Stimulated activated CD8-positive, alpha-beta memory T cell treated with anti-CD3 and anti-CD28 coated beads, Interleukin-12 subunit alpha, Interleukin-12 subunit beta, amount 100 ng/mL, for 24 hours (primary cell): ENCODE data around the gene IL16.

Experiments
- DNase-seq: peaks from one replicate; pipeline ENCODE4 v3.0.0-alpha.2; 2020; ENCODE audit errors: extremely low read depth

Gene IL16

DNA sequence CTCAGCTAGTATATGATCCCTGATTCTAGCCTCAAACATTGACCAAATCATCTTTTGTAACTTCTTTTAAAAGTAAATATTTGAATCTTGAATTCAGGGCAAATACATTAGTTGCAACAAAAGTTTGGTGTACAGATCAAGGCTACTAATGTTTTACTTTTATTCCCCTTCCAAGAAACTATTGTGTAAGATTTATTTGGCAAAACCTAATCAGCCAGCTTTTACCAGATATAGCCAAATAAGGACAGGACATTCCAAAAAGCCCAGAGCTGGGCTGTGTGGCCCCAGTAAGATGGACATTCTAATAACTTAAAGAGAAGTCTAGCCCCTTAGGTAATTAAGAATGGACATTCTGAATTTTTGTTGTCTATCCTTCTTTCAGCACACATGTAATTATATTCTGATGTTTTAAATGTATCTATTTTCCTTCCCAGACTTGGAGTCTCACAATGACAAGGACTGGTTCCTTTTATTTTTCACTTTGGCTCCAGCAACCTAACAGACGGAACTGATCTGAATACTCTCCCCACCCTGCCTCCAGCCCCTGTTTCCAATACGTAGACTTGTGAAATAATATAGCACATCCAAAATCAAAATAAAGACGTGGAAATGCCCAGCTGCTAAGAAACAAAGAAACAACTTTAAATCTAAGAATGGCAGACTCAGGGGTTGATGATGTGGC, 79.2 kb downstream of the IL16 start:
- no peak for DNase-seq

DNA sequence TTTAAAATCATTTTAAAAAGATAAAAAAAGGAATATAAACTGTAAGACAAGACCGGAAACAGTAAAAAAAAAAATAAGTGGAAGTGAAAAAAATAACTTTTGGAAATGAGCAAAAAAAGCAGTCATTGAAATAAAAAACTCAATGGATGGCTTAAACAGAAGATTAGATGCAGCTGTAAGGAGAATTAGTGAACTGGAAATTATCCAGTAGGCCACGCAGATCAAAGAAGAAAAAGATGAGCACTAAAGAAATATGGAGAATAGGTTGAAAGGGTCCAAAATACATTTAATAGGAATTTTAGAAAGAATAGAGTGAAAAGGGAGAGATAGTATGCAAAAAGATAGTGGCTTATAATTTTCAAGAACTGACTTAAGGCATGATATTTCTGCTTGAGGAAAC, 80.3 kb downstream of the IL16 start:
- DNase-seq = no peak

GRCh38 chr15:81277851-81278250, 81.2 kb downstream of the IL16 start:
- no peak for DNase-seq

DNA sequence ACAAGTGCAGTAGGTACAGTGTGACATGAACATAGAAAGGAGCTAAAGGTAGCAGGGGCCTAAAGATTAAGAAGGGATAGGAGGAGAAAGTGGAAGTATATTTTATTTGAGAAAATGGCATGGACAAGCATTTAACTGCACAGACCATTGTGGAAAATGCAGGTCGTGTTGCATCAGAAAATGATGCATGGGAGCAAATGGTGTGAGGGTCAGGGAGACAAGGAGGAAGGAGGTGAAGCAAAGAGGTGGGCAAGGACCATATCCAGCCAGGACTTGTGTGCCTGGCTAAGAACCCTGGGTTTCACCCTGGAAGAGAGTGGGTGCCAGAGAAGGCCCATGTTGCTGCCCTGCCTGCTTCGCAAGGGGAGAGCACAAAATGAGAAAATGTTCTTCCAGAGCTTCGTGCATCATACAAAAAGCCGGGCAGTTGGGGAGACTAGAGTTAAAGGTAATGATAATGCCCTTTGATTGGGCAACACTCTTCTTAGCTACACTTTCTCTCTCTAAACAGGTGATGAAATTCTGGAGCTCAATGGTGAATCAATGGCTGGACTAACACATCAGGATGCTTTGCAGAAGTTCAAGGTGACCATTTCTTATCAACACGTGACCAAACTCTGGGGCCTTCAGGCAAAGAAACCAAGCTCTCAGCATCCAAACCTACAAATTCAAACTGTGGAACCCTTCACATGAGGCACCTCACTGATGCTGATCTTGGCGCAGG, 81.8 kb downstream of the IL16 start:
- DNase-seq = no peak

DNA sequence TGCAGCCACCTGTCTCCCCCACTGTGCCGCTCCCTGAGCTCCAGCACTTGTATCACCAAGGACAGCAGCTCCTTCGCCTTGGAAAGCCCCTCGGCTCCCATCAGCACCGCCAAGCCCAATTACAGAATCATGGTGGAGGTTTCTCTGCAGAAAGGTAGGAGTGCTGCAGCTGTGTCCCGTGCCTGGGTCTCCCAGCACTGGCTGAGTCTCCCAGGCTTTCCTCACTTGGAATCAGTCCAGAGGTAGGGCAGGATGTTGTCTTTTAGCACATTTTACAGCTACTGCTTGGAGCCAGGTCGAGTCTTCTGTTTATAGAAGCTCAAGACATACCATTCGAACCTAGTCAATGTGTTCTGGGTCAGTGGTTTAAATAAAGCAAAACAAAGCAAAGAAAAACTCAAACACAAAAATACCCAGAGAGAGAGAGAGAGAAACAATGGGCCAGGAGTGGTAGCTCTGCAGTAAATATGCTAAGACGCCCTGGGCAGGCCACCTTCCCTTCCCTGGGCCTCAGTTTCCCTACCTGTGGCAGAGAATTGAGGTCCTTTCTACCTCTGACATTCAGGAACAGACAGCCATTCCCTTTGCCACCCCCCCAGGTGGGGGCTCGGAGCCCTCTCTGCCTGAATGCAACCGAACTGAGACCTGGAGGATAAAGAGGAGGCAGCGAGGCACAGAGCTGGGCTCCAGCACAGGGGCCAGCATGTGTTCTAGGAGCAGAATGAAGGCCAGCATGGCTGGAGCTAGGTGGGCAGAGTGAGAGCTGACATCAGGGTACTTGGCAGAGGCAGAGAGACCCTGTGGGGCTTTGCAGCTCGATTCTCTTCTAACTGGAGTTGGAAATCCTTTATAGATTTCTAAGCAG, 83.2 kb downstream of the IL16 start:
- DNase-seq = no peak

GRCh38 chr15:81280696-81281455, 84.2 kb downstream of the IL16 start:
- no peak for DNase-seq

DNA sequence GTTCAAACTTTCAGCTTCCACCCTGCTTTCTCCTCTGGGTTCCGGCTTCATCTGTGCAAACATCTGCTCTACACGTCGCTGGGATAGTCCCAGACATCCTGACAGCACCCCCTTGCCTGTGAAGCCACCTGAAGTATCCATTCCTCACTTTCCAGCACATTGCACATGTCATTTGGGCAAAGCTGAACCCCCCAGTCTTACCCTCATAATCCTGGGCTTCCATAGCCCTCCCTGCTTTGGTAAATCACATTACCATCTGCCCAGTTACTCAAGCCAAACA, 84.7 kb downstream of the IL16 start:
- no peak for DNase-seq

DNA sequence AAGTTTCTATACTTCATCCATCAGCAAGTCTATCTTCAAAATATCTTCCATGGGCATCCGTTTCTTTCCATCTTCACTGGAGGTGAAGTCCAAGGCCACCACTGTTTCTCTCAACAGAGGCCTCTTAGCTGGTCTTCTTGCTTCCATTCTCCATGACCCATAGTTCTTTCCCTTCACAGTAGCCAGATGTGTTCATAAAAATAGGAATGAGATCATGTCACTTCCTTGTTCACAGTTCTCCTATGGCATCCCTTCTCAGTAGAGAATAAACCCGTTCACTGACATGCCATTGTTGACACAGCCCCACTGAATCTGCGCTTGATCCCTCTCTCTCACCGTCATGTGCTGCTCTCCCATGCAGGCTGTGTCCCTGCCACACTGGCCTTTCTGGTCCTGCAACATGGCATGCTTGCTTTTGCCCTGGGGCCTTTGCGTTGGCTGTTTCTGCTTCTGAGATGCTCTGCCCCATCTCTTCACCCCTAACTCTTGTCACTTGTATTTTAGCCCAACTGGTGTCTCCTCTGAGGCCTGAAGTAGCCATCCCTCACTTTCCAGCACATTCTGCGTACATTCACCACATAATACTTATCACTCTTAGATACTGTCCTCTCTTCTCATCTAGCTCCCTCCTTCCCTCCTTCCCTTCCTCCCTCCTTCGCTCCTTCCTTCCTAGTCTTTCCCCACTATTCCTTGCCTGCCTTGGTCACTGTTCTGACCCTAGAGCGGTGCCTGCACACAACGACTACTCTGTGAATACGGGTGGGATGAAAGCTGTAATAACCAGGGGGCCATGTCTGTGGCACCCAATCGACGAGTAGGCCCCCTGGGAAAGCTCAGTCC, 85.3 kb downstream of the IL16 start:
- no peak for DNase-seq

DNA sequence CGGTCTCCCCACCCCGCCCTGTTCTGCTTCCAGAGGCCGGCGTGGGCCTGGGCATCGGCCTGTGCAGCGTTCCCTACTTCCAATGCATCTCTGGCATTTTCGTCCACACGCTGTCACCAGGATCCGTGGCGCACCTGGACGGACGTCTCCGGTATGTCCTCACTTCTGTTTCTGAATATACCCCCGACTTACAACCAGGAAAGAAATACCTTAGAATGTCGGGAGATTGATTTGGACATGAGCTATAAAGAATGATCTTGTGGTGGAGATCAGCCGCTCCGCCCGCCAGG, 85.9 kb downstream of the IL16 start:
- DNase-seq = no peak

GRCh38 chr15:81282911-81283310, 86.2 kb downstream of the IL16 start:
- no peak for DNase-seq

GRCh38 chr15:81284256-81285031, 87.8 kb downstream of the IL16 start:
- DNase-seq = no peak

- DNase-seq = no peak
Observed at GRCh38 chr15:81285461-81285860, 88.8 kb downstream of the IL16 start.

DNA sequence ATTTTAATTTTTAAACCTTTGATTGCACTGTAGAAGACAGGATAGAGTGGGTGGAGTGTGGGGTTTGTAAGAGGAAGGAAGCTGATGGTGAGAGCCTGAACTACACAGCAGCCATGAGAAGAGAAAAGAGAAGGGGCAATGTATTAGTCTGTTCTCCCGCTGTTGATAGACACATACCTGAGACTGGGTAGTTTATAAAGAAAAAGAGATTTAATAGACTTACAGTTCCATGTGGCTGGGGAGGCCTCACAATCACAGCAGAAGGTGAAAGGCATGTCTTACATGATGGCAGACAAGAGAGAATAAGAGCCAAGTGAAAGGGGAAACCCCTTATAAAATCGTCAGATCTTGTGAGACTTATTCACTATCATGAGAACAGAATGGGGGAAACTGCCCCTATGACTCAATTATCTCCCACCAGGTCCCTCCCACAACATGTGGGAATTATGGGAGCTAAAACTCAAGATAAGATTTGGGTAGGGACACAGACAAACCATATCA, 90.0 kb downstream of the IL16 start:
- DNase-seq = no peak

- DNase-seq = no peak
Observed at GRCh38 chr15:81288040-81288439, 91.4 kb downstream of the IL16 start.

DNA sequence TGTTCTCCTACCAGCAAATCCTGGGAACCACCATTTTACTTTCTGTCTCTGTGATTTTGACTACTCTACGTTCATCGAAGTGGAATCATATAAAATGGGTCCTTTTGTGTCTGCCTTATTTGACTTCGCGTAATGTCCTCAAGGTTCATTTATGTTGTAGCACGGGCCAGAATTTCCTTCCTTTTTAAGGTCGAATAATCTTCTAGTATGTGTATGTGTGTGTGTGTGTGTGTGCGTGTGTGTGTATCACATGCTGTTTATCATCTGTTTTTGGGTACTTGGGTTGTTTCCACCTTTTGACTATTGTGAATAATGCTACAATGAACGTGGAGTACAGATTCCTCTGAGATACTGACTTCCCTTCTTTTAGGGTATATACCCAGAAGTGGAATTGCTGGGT, 91.9 kb downstream of the IL16 start:
- DNase-seq = no peak

DNA sequence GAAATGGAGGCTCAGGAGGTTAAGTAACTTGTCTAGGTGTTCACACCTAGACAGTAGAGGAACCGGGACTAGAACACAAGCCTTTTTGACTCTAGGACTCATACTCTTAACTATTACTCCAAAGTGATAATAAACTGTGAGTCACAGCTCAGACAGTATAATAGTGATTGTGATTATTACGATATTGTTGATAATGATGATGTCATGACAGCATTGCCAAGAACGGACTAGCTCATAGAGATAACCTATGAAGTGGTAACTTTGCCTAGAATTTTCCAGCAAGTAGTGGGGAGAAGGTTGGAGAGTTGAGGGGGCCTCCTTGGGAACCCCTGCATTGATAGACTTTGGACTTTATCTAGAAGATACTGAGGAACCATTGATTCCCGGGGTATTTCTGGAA, 93.2 kb downstream of the IL16 start:
- no peak for DNase-seq

DNA sequence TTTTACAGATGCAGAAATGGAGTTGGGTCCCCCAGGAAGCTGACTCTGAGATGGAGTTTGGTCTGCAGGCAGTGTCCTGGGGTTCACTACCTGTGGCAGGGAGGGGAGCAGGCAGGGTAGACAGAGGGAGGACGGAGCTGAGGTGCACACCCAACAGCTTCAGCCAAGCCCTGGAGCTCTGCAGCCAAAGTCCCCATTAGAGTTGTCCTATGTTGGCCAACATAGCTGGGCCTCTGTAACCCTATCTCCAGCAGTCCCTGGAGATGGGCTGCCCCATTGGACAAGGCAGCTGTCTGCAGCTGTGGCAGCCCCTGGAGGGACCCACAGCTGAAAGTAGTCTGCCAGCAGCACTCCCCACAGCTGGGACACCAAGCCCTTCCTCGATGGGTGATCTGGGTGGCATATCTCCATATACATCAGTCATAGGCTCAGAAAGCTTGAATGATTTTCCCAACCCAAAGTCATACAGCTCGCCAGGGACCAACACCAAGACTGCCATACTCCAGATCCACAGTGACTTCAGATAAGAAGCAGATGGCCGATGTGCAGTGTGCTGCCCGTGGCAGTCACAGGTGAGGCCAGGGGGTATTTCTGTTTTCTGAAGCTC, 95.3 kb downstream of the IL16 start:
- no peak for DNase-seq

DNA sequence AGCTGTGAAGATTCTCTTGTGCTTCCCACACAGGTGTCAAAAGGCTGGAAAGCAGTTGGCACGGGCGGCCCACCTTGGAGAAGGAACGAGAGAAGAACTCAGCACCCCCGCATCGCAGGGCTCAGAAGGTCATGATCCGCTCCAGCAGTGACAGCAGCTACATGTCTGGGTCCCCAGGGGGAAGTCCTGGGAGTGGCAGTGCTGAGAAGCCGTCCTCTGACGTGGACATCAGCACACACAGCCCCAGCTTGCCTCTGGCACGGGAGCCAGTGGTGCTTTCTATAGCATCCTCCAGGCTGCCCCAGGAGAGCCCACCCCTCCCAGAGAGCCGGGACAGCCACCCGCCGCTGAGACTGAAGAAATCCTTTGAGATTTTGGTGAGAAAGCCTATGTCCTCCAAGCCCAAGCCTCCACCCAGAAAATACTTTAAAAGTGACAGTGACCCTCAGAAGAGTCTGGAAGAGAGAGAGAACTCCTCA, 95.9 kb downstream of the IL16 start:
- no peak for DNase-seq

- peak; percentile 54 for DNase-seq
Observed at GRCh38 chr15:81293728-81294515, 97.2 kb downstream of the IL16 start.
